Colonic mucosa (tissue), 4 donors: ENCODE data around the gene SLC25A10. TPM values are rescaled to one million over a fixed set of nuclear protein-coding genes. Genes with fewer than 3 reads are reported as not detected.

Source experiments
- DNase-seq: peaks from one replicate; pipeline ENCODE4 v3.0.0-alpha.2; 2020
- H3K27ac ChIP-seq: fragments of 200-600 bp; one replicate; pipeline ENCODE4 v1.8.0; 2021
- H3K27me3 ChIP-seq: fragments of 200-600 bp; one replicate; pipeline ENCODE4 v1.8.0; 2021
- H3K36me3 ChIP-seq: fragments of 200-600 bp; one replicate; pipeline ENCODE4 v1.8.0; 2021
- H3K4me1 ChIP-seq: fragments of 200-600 bp; one replicate; pipeline ENCODE4 v1.8.0; 2021; ENCODE audit warnings: mild to moderate bottlenecking
- H3K4me3 ChIP-seq: fragments of 200-600 bp; one replicate; pipeline ENCODE4 v1.8.0; 2021
- H3K9ac ChIP-seq, 2 donors: one replicate each; pipeline ENCODE4 v1.7.0; 2013; ENCODE audit warnings: control low read depth in 2 of 2, low read depth in 2 of 2, low read length in 2 of 2
- H3K9me3 ChIP-seq: fragments of 200-600 bp; one replicate; pipeline ENCODE4 v1.8.0; 2021
- intact Hi-C: fragments of 100-400 bp; cut with DNase I; formaldehyde crosslinking; loops from one replicate; pipeline ENCODE4 v1.14.1; 2022
- total RNA-seq, 2 donors: library from RNA; stranded (reverse); fragmentation: NEBNext Ultra II Directional in 1 of 2; extraction: Animal tissue kit (Norgen Biotek cat#: 25700) in 1 of 2; gene quantifications; one replicate each; pipeline ENCODE4 v1.2.1, GENCODE V29; 2021
- TF ChIP-seq, protein P1 (sequence below): fragments of 200-600 bp; IDR thresholded peaks from one replicate; pipeline ENCODE4 v1.8.0; 2022; ENCODE audit warnings: antibody characterized with exemption, mild to moderate bottlenecking
- donor health status: healthy.
- donor health status: DM: no; HTN: no; CAD: no.
- donor health status: DM: no; HTN: no; CAD: no.

Gene SLC25A10
- total RNA-seq, 2 donors from 2014 or later, result 46.0 to 110 TPM

DNA sequence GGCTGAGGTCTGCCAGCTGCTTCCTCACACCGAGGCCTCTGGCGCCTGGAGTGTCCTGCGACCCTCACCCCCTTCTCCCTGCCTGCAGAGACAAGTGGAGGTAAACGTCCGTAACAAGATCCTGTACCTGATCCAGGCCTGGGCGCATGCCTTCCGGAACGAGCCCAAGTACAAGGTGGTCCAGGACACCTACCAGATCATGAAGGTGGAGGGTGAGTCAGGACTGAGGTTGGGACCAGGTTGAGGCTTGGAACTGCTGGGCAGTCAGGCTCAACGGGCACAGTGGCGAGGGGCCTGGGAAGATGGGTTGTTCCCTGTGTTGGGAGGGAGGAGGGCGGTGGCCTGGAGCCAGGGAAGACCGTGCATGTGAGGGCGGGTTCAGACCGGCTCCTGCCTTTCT is 23.5 kb upstream of the SLC25A10 start:
- Histone ChIP-seq H3K4me3 (no peak overlapping the region), H3K9ac (no peak overlapping the region), H3K27ac (no peak overlapping the region), H3K4me1 (peaks cover 8% of the 10 kb centered on the region), H3K9me3 (no peaks in the 10 kb centered on the region), H3K36me3 (peaks cover 19% of the 10 kb centered on the region), H3K27me3 (no peaks in the 10 kb centered on the region)
- DNase-seq, result no peak
- intact Hi-C loops, result no loop called here
- TF ChIP-seq, protein P1, sequence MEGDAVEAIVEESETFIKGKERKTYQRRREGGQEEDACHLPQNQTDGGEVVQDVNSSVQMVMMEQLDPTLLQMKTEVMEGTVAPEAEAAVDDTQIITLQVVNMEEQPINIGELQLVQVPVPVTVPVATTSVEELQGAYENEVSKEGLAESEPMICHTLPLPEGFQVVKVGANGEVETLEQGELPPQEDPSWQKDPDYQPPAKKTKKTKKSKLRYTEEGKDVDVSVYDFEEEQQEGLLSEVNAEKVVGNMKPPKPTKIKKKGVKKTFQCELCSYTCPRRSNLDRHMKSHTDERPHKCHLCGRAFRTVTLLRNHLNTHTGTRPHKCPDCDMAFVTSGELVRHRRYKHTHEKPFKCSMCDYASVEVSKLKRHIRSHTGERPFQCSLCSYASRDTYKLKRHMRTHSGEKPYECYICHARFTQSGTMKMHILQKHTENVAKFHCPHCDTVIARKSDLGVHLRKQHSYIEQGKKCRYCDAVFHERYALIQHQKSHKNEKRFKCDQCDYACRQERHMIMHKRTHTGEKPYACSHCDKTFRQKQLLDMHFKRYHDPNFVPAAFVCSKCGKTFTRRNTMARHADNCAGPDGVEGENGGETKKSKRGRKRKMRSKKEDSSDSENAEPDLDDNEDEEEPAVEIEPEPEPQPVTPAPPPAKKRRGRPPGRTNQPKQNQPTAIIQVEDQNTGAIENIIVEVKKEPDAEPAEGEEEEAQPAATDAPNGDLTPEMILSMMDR, result no peak

DNA sequence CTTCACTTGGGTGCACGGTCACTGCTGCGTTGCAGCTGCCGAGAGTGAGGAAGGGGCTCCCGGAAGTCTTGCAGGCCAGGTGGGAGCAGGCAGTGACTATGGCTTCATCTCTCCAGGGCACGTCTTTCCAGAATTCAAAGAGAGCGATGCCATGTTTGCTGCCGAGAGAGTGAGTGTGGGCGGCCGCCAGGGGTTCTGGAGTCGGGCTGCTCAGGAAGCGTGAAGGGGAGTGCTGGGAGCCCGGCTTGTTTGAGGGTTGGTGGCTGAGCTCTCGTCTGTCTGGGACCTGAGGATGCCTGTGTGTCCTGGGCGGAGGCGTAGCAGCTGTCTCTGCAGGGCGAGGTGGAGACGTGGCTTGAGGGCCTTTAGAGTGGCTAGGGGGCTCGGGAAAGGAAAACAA is 22.0 kb upstream of the SLC25A10 start:
- Histone ChIP-seq H3K27me3 (no peaks in the 10 kb centered on the region), H3K9me3 (no peaks in the 10 kb centered on the region), H3K4me1 (peaks cover 3% of the 10 kb centered on the region), H3K4me3 (no peak overlapping the region), H3K27ac (no peak overlapping the region), H3K9ac (no peak overlapping the region), H3K36me3 (peaks cover 23% of the 10 kb centered on the region)
- DNase-seq, result no peak
- intact Hi-C loops, result no loop called here
- TF ChIP-seq, protein P1, result no peak

DNA sequence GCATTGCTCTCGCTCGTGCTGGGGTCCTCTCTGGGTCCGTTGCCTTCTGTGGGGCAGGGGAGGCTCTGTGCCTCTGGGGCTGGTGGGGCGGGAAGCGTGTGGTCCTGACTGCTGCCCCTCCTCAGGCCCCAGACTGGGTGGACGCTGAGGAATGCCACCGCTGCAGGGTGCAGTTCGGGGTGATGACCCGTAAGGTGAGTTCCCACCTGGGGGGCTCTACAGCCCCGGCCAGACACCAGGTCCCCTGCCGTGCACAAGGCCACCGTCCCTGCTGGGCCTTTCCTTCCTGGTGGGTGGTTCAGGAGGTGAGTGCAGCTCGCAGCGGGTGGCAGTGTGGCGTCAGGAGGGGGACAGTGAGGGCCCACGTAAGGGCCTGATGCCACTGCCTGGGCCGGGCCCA is 21.5 kb upstream of the SLC25A10 start:
- TF ChIP-seq, protein P1, result no peak
- peaks cover 23% of the 10 kb centered on the region for H3K36me3 ChIP-seq
- H3K9ac ChIP-seq, result no peak overlapping the region
- H3K4me3 ChIP-seq, result no peak overlapping the region
- no peaks in the 10 kb centered on the region for H3K9me3 ChIP-seq
- H3K27me3 ChIP-seq, result no peaks in the 10 kb centered on the region
- intact Hi-C loops, result no loop called here
- H3K27ac ChIP-seq, result no peak overlapping the region
- H3K4me1 ChIP-seq, result no peaks in the 10 kb centered on the region
- DNase-seq, result no peak

DNA sequence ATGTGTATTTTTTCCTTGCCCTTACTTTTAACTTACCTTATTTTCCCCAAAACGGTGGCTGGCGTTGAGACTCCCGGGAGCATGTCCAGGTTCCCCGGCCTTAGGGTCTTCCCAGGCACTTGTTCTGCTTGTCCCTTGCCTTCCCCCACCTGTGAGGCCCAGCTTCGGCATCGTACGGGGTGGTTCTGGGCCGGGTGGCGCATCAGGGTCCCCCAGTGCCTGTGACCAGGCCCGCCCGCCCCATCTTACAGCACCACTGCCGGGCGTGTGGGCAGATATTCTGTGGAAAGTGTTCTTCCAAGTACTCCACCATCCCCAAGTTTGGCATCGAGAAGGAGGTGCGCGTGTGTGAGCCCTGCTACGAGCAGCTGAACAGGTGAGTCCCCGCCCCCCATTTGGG is 20.9 kb upstream of the SLC25A10 start:
- Histone ChIP-seq H3K36me3 (peaks cover 23% of the 10 kb centered on the region), H3K27me3 (no peaks in the 10 kb centered on the region), H3K4me1 (no peaks in the 10 kb centered on the region), H3K9ac (no peak overlapping the region), H3K4me3 (no peak overlapping the region), H3K27ac (no peak overlapping the region), H3K9me3 (no peaks in the 10 kb centered on the region)
- TF ChIP-seq, protein P1, result no peak
- intact Hi-C loops, result no loop called here
- DNase-seq, result no peak

DNA sequence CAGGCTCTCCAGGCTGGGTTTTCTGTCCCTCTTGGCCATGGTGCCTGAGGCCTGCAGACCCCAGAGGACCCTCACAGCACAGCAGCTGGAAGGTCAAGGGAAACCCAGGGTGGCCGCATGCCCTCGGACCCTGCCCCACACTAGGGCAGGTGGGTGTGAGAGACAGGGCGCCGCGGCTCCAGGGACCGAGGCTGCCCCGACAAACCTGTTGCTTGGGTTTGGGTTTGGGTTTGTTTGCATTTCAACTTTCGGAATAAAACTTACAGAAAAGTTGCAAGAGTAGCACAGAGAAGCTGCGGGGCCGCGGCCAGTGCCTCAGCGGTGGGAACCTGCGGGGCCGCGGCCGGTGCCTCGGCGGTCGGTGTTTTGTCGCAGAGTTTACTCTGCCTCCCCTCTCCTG is 20.5 kb upstream of the SLC25A10 start:
- Histone ChIP-seq H3K27me3 (no peaks in the 10 kb centered on the region), H3K9me3 (no peaks in the 10 kb centered on the region), H3K9ac (no peak overlapping the region), H3K27ac (no peak overlapping the region), H3K36me3 (peaks cover 18% of the 10 kb centered on the region), H3K4me3 (no peak overlapping the region), H3K4me1 (no peaks in the 10 kb centered on the region)
- intact Hi-C loops, result no loop called here
- TF ChIP-seq, protein P1, result no peak
- DNase-seq, result no peak
